Effector memory CD8-positive, alpha-beta T cell (primary cell): ENCODE measurements around the gene DERA.
"Not testable (repeated sequence)": the region's sequence is repeated elsewhere in the genome, so short reads cannot be mapped to it uniquely, and the experiment has no call there.

Experiments
- ATAC-seq: fragments of 150-1000 bp; cut with Tn5 transposase; replicated peaks from 2 replicates; pipeline ENCODE4 v1.10.0; 2021; ENCODE audit warnings: mild to moderate bottlenecking, moderate library complexity
- DNase-seq, 3 experiments: peaks; one replicate each; pipeline ENCODE4 v3.0.0; 2021
- H3K27ac Mint-ChIP-seq, 2 donors: one replicate each; pipeline ENCODE4 v1.8.0; 2022; ENCODE audit warnings: mild to moderate bottlenecking in 2 of 2, mixed read lengths in 2 of 2, moderate library complexity in 2 of 2
- H3K27me3 Mint-ChIP-seq, 2 donors: one replicate each; pipeline ENCODE4 v1.8.0; 2022; ENCODE audit warnings: mixed read lengths in 2 of 2
- H3K36me3 Mint-ChIP-seq: one replicate; pipeline ENCODE4 v1.8.0; 2022; ENCODE audit warnings: mild to moderate bottlenecking, moderate library complexity, mixed read lengths; ENCODE audit not compliant: insufficient read depth
- H3K4me1 Mint-ChIP-seq, 2 donors: one replicate each; pipeline ENCODE4 v1.8.0; 2022; ENCODE audit warnings: low read depth in 2 of 2, mixed read lengths in 2 of 2
- H3K4me3 Mint-ChIP-seq, 2 donors: one replicate each; pipeline ENCODE4 v1.8.0; 2022; ENCODE audit warnings: mild to moderate bottlenecking in 2 of 2, mixed read lengths in 2 of 2, moderate library complexity in 2 of 2
- H3K9me3 Mint-ChIP-seq, 2 donors: one replicate each; pipeline ENCODE4 v1.8.0; 2022; ENCODE audit warnings: mixed read lengths in 2 of 2

Gene DERA

GRCh38 chr12:15886372-15887042, 24.6 kb upstream of the DERA start:
- Mint-ChIP-seq H3K4me3 (peak overlapping the region in 1 of 2 donors; percentile 10), H3K4me1 (peaks cover 37 to 68% of the 10 kb centered on the region in 2 donors), H3K27me3 (no peaks in the 10 kb centered on the region), H3K9me3 (no peaks in the 10 kb centered on the region), H3K36me3 (peaks cover 49% of the 10 kb centered on the region), H3K27ac (peak overlapping the region; percentile 26 to 52)
- DNase-seq (no peak), ATAC-seq (no peak)

GRCh38 chr12:15887043-15887817, 23.9 kb upstream of the DERA start:
- peaks cover 49% of the 10 kb centered on the region for H3K36me3 Mint-ChIP-seq
- H3K4me1 Mint-ChIP-seq: peaks cover 31 to 68% of the 10 kb centered on the region in 2 donors
- no peak overlapping the region for H3K4me3 Mint-ChIP-seq
- DNase-seq (no peak), ATAC-seq (no peak)
- peak overlapping the region in 1 of 2 donors; percentile 56 for H3K27ac Mint-ChIP-seq
- no peaks in the 10 kb centered on the region for H3K9me3 Mint-ChIP-seq
- no peaks in the 10 kb centered on the region for H3K27me3 Mint-ChIP-seq

DNA sequence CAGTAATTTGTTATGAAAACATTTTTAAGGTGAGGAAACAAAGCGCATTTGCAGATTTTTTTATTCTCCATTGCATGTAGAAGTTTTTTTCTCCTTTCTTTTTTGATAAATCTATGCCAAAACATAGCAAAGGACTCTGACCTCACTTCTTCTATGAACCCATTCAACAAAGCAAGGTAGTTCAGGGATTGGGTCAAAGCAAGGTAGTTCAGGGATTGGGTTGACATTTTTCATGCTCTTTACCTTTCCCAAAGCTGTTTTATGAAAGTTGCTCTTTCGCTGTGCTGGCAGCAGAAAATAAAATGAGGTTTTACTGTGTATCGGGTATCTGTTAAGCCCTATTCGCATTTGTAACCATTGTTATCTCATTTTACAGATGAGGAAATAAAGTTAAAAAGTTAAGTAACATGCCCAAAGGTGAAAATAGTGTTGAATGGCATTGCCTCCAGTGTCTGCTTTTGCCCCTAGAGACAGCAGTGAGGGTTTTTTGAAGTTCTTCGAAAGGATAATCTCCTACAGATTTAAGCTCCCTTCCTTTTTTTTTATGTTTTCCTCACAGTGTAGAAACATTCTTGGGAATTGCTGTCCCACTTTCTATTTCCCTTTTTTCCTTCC, 18.4 kb upstream of the DERA start:
- Mint-ChIP-seq H3K4me3 (no peak overlapping the region), H3K27ac (peak overlapping the region in 1 of 2 donors; percentile 64), H3K4me1 (peaks cover 8 to 18% of the 10 kb centered on the region in 2 donors), H3K27me3 (no peaks in the 10 kb centered on the region), H3K36me3 (peaks cover 64% of the 10 kb centered on the region), H3K9me3 (no peaks in the 10 kb centered on the region)
- DNase-seq (no peak), ATAC-seq (no peak)

- Mint-ChIP-seq H3K27me3 (no peaks in the 10 kb centered on the region), H3K27ac (peak overlapping the region in 1 of 2 donors; percentile 64), H3K36me3 (peaks cover 64% of the 10 kb centered on the region), H3K4me3 (no peak overlapping the region), H3K4me1 (peaks cover 4 to 13% of the 10 kb centered on the region in 2 donors), H3K9me3 (no peaks in the 10 kb centered on the region)
- DNase-seq: no peak
- ATAC-seq: no peak
Measured at GRCh38 chr12:15893260-15893659, 17.9 kb upstream of the DERA start.

DNA sequence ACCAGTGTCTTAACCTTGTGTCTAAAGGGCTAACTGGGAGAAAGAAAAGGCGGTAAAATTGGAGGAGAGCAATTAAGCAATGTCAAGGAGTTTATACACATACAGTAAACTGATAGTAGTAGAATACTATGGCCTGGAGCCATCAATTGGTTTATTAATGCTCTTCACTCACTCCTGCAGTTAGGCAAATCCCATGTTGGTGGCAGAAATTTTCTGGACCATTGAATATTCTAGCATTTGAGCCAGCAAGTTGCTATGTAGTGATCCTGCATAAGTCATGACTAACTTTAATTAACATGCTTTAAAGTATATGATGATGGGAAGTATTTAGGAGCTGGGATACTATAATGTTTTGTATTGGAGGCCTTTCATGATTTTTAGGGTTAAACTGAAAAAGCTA, 14.3 kb upstream of the DERA start:
- H3K27me3 Mint-ChIP-seq: no peaks in the 10 kb centered on the region
- no peak for DNase-seq
- no peak overlapping the region for H3K27ac Mint-ChIP-seq
- peaks cover 0 to 7% of the 10 kb centered on the region in 2 donors for H3K4me1 Mint-ChIP-seq
- no peaks in the 10 kb centered on the region for H3K9me3 Mint-ChIP-seq
- H3K4me3 Mint-ChIP-seq: no peak overlapping the region
- H3K36me3 Mint-ChIP-seq: peaks cover 68% of the 10 kb centered on the region
- no peak for ATAC-seq

GRCh38 chr12:15897433-15897832, 13.7 kb upstream of the DERA start:
- Mint-ChIP-seq H3K27ac (no peak overlapping the region), H3K9me3 (no peaks in the 10 kb centered on the region), H3K4me1 (peaks cover 0 to 7% of the 10 kb centered on the region in 2 donors), H3K27me3 (no peaks in the 10 kb centered on the region), H3K36me3 (peaks cover 70% of the 10 kb centered on the region), H3K4me3 (no peak overlapping the region)
- DNase-seq (no peak), ATAC-seq (no peak)

DNA sequence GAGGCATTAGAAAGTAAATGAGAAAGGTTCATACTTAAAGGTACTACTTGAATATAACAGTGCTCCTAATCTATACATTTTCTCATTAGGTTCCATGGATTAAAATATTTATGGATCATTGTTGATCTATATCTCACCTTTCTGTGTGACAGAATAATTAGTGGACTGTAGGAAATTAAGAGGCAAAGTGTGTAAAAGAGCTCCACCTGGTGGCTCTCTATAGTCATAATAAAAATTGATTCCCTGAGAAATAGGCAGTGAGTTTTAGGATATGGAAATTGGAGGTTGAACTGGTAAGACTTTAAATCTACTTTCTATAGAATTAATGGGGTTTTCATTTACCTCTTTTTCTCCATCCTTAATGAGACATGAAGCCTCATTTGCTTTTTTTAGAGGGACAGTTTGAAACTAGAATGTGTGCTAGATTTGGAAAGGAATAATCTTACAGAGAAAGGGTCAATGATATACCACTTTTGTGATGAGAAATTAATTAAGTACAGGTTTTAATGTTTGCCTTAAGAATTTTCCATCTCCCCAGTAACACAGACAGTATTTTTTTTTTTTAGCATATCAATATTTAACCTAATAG, 11.8 kb upstream of the DERA start:
- Mint-ChIP-seq H3K27ac (peak overlapping the region; percentile 51 to 78), H3K4me1 (peaks cover 0 to 7% of the 10 kb centered on the region in 2 donors), H3K36me3 (peaks cover 69% of the 10 kb centered on the region), H3K27me3 (no peaks in the 10 kb centered on the region), H3K9me3 (no peaks in the 10 kb centered on the region), H3K4me3 (no peak overlapping the region)
- no peak for DNase-seq
- peak; percentile 66 for ATAC-seq

DNA sequence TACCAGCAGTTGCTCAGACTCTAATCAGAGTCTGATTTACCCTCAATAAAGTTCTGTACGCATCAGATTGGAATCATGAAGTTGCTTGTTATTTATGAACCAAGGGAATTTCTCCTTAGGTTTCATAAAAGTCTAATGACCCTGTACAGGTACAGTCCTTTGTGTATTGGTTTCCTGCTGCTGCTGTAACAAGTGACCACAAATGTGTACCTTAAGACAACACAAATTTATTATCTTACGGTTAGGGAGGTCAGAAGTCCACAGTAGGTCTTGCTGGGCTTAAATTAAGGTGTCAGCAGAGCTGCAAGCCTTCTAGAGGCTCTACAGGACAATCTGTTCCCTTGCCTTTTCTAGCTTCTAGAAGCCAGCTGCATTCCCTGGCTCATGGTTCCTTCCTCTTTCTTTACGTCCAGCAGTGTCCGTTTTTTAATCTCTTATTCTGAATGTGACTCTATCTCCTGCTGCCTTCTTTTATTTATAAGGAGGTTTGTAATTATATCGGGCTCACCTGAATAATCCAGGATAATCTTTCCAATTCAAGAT, 6.7 kb upstream of the DERA start:
- Mint-ChIP-seq H3K9me3 (no peaks in the 10 kb centered on the region), H3K36me3 (peaks cover 45% of the 10 kb centered on the region), H3K4me1 (peaks cover 0 to under 1% of the 10 kb centered on the region in 2 donors), H3K27ac (no peak overlapping the region), H3K27me3 (no peaks in the 10 kb centered on the region), H3K4me3 (no peak overlapping the region)
- DNase-seq: no peak
- no peak for ATAC-seq

DNA sequence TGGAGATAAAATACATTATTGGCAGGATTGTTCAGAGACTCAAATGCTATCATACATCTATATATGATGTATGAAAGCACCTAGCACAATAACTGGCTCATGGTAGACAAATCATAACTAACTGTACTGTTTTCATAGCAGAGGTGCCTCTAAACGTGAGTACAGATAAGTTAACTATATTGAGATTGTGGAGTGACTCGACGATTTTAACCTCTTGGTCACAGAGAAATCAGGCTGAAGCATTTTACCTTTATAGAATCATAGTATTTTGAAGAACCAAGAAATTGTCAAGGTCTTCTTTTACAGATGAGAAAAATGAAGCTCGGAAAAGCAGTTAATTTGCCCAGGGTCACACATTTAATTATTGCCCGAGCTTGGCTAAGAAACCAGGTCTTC, 666 bp upstream of the DERA start:
- H3K4me1 Mint-ChIP-seq: peaks cover 7 to 12% of the 10 kb centered on the region in 2 donors
- H3K36me3 Mint-ChIP-seq: no peaks in the 10 kb centered on the region
- DNase-seq (no peak), ATAC-seq (no peak)
- H3K4me3 Mint-ChIP-seq: peak overlapping the region; percentile 88 to 92
- H3K27me3 Mint-ChIP-seq: no peaks in the 10 kb centered on the region
- no peaks in the 10 kb centered on the region for H3K9me3 Mint-ChIP-seq
- H3K27ac Mint-ChIP-seq: peak overlapping the region; percentile 87 to 93

GRCh38 chr12:15911931-15912330, 799 bp downstream of the DERA start:
- H3K36me3 Mint-ChIP-seq, H3K9me3 Mint-ChIP-seq, DNase-seq: not testable (repeated sequence)

GRCh38 chr12:15914131-15914530, 3.0 kb downstream of the DERA start:
- H3K27me3 Mint-ChIP-seq, H3K27ac Mint-ChIP-seq, H3K4me3 Mint-ChIP-seq, H3K36me3 Mint-ChIP-seq, H3K9me3 Mint-ChIP-seq, DNase-seq, ATAC-seq: not testable (repeated sequence)
- peaks cover 7 to 12% of the 10 kb centered on the region in 2 donors for H3K4me1 Mint-ChIP-seq

More at GRCh38 chr12:15911931-15912330, 799 bp downstream of the DERA start:
- Mint-ChIP-seq H3K4me3 (peak overlapping the region; percentile 88 to 92), H3K4me1 (peaks cover 7 to 12% of the 10 kb centered on the region in 2 donors), H3K27ac (peak overlapping the region; percentile 87 to 93)
- H3K27me3 Mint-ChIP-seq, ATAC-seq: not testable (repeated sequence)

- DNase-seq: no peak
- no peak overlapping the region for H3K4me3 Mint-ChIP-seq
Measured at GRCh38 chr12:15918066-15918465, 6.9 kb downstream of the DERA start.

GRCh38 chr12:15919418-15919817, 8.3 kb downstream of the DERA start:
- H3K27ac Mint-ChIP-seq: no peak overlapping the region
- H3K4me3 Mint-ChIP-seq: no peak overlapping the region
- peaks cover under 1 to 4% of the 10 kb centered on the region in 2 donors for H3K4me1 Mint-ChIP-seq
- no peaks in the 10 kb centered on the region for H3K36me3 Mint-ChIP-seq
- no peaks in the 10 kb centered on the region for H3K9me3 Mint-ChIP-seq
- DNase-seq (no peak), ATAC-seq (no peak)
- no peaks in the 10 kb centered on the region for H3K27me3 Mint-ChIP-seq

More at GRCh38 chr12:15918066-15918465, 6.9 kb downstream of the DERA start:
- Mint-ChIP-seq H3K4me1 (peaks cover 0 to 4% of the 10 kb centered on the region in 2 donors), H3K27me3 (no peaks in the 10 kb centered on the region), H3K36me3 (no peaks in the 10 kb centered on the region), H3K9me3 (no peaks in the 10 kb centered on the region), H3K27ac (no peak overlapping the region)
- no peak for ATAC-seq
